GM18868 (cell line): ENCODE measurements around the gene TCP11L2.
A peak's percentile ranks its signal among the peaks of the same experiment; 100 is the strongest.

Experiments used
- ATAC-seq: cut with Tn5 transposase; IDR thresholded peaks from one replicate; pipeline ENCODE4 v1.9.1; 2021; ENCODE audit warnings: mild to moderate bottlenecking, moderate library complexity; ENCODE audit not compliant: unreplicated experiment

TCP11L2 gene

GRCh38 chr12:106302401-106303201 lies at the start of gene TCP11L2:
Gene TCP11L2, plus strand, starts transcription at chr12:106302733. Its CDS starts 8,343 bp downstream, at chr12:106311076.
- peak; percentile 75 for ATAC-seq

DNA sequence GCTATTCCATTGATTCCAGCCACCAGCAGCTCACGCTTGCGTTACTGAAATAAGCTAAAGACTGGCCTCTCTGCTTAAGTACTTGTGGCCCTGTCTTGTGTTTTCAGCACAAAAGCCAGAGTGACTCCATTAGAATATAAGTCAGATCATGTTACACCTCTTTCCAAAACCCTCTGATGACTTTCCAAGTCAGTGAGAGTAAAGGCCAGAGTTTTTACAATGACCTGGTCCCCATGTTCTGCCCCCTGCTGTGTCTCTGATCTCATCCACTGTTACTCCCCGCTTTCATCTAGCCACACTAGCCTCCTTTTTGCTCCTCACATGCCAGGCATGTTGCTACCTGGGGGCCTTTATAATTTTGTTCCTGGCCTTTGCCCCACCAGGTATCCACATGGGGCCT lies 47.8 kb upstream of the TCP11L2 start:
- no peak for ATAC-seq

DNA sequence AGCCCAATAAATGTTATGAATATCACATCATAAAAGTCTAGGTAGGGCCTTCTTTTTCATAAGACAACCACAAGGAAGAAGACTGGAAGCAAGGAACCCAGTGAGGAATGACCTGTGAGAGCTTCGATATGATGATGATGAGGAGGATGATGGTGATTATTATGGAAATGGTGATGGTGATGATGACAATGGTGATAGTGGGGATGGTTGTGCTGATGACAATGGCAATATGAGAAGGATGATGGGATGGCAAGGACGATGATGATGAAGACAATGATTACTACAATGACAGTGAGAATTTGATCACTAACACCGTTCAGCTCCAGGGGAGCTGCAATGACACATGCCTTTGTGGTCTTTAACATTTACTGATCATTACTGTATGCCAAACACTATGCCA lies 47.0 kb upstream of the TCP11L2 start:
- no peak for ATAC-seq

GRCh38 chr12:106255952-106256351 lies 46.6 kb upstream of the TCP11L2 start:
- ATAC-seq = no peak

DNA sequence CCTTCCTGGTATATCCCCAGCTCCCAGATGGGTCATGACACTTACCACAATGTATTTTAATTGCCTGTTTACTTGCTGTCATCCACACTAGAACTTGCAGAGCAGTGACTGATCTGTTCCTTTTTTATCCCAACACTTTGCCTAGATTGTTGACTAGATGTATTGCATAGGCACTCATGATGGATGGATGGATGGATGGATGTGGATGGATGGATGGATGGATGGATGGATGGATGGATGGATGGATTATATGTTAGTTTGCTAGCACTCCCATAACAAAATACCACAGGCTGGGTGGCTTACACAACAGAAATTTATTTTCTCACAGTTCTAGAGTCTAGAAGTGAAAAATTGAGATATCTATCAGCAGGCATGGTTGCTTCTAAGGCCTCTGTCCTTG lies 46.0 kb upstream of the TCP11L2 start:
- ATAC-seq = no peak

- no peak for ATAC-seq
Observed at GRCh38 chr12:106258226-106258625, 44.3 kb upstream of the TCP11L2 start.

- no peak for ATAC-seq
Observed at GRCh38 chr12:106258935-106259334, 43.6 kb upstream of the TCP11L2 start.

DNA sequence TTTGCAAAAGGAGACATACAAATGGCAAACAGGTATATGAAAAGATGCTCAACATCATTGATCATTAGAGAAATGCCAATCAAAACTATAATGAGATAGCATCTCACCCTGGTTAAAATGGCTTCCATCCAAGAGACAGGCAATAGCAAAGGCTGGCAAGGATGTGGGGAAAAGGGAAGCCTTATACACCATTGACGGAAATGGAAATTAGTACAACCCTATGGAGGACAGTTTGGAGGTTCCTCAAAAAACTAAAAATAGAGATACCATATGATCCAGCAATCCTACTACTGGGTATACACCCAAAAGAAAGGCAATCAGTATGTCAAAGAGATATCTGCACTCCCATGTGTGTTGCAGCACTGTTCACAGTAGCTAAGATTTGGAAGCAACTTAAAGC lies 37.4 kb upstream of the TCP11L2 start:
- no peak for ATAC-seq

- ATAC-seq = no peak
Observed at GRCh38 chr12:106267535-106267934, 35.0 kb upstream of the TCP11L2 start.

GRCh38 chr12:106269150-106269771 lies 33.3 kb upstream of the TCP11L2 start:
- ATAC-seq = no peak

DNA sequence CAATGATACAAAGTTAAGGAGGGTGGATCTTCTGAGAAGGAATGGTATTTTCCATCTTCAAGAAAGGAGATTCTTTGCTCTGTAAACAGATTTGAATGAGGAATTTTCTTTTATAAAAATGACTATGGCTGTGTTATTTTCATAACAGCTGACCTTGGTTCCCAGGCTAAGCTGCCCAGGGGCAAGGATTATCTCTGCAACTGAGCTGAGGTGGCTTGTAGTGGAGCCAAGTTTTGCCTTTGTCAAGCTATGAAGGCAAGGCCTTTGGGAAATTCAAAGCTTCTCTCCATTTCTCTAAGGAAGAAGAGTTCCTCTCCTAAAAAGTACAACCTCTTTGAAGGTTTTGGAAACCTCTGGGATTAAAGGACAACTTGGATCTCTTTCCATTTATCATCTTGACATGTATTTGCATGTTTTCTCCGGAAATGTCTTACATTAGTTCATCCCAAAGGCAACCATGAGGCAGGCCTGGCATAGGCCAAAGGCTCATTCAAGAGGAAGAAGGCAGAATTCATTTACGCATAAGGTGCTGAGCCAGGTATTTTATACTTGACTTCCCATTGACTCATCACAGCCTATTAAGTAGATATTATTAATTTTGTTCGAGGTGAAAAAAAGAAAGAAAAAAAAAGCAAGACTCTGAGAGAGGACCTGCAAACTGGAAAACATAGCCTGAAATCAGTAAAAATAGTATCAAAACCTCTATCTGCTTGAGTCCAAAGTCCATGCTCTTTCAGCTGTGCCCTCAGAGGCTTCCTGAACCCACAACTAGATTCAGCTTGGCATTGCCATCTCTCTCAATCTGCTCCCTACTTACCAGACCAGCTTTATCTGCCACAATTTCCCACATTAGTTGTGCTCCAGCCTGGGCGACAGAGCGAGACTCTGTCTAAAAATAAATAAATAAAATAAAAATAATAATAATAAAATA lies 30.7 kb upstream of the TCP11L2 start:
- ATAC-seq = no peak

GRCh38 chr12:106273491-106273890 lies 29.0 kb upstream of the TCP11L2 start:
- no peak for ATAC-seq

DNA sequence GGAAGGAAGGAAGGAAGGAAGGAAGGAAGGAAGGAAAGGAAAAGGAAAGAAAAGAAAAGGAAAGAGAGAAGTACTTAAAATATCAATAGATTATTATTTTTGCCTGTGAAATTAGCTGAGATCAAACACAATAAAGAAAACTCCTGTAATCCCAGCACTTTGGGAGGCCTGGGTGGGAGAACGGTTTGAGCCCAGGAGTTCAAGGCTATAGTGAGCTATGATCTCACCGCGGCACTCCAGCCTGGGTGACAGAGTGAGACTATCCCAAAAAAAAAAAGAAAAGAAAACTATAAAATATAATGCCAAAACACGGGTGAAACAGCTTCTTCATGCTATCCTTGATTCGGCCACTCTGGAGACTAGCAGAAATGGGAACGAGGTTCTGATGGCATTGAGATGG lies 28.5 kb upstream of the TCP11L2 start:
- no peak for ATAC-seq

DNA sequence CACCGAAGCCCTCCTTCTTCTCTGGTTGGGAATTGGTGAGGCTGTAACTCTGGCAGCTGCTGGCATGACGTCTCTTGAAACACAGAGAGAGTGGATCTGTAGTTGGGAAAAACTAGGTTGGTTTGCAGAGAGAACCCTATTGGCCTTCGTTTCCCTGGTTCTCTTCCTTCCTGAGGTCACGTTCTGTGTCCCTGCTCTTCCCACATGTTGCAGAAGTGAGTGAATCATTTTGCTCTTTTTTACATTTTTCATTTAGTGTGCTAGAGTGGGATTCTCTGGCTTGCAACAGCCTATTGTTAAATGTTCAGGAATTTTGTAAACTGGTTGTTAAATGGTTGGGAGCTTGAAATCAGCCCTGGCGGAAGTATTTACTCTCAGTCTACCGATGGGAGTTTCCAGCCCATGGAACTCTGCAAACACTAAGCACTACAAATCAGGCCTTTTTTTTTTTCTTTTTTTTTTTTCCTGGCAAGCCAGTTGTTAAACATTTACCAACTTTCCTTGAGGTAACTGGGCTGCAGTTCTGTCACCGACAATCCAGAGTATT lies 27.9 kb upstream of the TCP11L2 start:
- ATAC-seq = no peak

DNA sequence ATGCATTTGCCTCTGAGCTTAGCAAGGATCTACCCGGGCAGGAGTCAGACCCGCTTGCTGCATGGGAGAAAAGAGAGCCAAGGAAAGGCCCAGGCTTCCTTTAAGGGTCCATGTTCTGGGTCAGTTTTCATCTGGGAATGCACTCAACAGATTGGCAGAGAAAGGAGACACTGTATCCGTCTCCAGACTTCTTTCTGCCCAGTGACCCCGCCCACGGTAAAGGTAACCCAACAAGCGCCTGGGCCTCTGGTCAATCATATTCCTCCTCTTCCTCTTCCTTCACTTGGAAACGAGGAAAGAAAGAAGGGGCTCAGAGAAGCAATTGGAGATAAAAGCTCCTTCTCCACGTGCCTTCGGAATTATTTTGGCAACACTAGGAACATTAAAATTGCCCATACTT lies 27.1 kb upstream of the TCP11L2 start:
- no peak for ATAC-seq

- ATAC-seq = peak; percentile 83
Observed at GRCh38 chr12:106276032-106276740, 26.3 kb upstream of the TCP11L2 start.

DNA sequence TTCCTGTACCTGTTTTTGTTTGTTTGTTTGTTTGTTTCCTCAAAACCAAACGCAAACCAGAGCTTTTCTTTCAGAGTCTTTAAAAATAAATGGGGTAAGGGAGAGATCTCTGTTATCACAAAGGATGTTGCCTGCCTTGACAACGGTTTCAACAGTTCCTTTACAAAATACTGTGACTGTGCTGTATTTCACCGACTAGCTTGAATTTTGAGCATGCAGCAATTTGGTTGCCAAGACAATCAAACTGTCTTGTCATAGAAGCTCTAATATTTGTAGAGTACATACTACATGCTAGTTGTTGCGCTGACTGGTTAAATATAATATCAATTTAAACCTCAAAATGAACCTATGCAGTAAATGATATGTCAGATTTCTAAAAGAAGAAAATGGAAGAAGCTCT lies 22.4 kb upstream of the TCP11L2 start:
- no peak for ATAC-seq

DNA sequence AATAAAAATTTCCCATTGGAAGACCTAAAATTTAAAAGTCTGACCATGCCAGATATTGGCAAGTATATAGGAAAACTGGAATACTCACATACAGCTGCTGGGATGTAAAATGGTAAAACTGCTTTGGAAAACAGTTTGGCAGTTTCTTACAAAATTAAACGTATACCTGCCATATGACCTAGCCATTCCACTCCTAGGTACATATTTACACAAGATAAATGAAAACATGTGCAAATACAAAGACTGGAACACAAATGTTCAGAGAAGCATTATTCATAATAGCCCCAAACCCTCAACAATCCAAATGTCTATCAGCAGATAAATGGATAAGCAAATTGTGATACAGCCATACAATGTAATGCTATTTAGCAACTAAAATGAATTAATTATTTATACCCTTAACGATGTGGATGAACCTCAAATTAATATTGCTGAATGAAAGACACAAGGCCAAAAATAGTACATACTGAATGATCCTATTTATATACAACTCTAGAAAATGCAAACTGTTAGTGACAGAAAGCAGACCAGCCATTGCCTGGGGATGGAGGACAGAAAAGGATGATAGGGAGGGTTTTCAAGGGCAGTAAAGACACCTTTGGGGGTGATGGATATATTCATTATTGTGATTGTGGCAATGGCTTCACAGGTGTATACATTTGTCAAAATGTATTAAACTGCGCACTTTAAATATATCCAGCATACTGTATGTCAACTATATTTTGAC lies 21.3 kb upstream of the TCP11L2 start:
- no peak for ATAC-seq

DNA sequence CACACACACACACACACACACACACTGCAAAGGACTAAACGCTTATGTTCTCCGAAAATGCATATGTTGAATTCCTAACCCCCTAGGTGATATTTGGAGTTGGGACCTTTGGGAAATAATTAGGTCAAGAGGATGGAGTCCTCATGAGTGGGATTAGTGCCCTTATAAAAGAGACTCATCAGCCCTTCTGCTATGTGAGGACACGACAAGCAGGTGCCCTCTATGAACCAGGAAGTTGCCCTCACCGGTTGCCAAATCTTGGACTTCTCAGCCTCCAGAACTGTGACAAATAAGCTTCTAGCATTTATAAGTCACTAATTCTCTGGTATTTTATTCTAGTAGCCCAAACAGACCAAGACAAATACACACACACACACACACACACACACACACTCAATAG lies 20.7 kb upstream of the TCP11L2 start:
- no peak for ATAC-seq
